ENCODE data around the gene NAE1.
A peak's percentile ranks its signal among the peaks of the same experiment; 100 is the strongest.
"Not testable (repeated sequence)": the region's sequence is repeated elsewhere in the genome, so short reads cannot be mapped to it uniquely, and the experiment has no call there.

Gene NAE1

DNA sequence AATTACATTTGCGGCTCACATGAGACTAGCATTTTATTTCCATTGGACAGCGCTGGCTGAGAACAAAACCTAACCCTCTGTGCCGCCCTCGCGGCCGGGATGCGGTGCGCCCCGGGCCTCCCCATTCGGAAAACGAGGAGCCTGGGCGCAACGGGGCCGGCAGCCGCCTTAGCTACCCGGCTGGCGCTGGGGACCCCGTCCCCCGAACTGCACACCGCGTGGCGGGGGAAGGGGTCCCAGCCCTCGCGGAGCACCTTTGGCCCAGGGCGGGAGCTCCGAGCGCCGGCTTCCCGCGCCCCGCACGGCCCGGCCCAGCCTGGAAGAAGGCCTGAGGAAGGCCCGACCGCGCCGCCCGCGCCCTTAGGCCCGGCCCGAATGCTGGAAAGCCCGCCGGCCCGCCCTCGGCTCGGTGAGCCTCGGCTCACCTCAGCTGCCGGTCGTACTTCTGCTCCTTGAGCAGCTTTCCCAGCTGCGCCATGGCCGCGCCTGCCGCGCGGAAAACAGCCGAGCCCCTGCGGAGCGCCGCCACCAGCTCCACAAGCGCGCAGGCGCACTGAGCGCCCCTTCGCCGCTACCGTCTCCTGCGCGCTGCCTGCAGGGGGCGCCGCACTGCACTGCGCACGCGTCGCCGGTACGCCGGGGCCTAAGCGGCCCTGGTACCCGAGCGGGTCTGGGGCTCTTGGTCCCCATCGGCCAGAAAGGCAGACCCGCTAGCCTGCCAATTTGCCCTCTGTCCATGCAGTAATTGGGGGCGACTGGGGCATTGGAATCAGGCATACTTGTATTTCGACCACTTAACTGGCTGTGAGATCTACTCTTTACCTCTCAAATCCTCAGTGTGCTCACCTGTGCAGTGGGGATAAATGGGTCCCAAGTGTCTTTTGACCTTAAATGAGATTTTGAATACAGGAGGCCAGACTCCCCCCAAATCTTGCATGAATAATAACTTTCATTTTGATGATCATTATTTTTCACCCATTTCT lies at the start of gene NAE1:
Gene NAE1, minus strand, starts transcription at position 555 of the 983 bp plus-strand sequence. Its CDS starts 77 bp downstream, at position 478.
- H3K27me3 ChIP-seq (ENCODE audit: control insufficient read depth, insufficient read depth, low read length) = peaks cover 4% of the 10 kb centered on the region; the same call in 1 of the 2 replicates
- no peaks in the 10 kb centered on the region for H3K9me3 ChIP-seq (ENCODE audit: control insufficient read depth, insufficient read depth, low read length)
- peak within 1 kb of the TSS; percentile 96 for H3K9ac ChIP-seq (ENCODE audit: low read depth, low read length)
- peaks cover 10% of the 10 kb centered on the region; the same call in 1 of the 2 replicates for H3K4me1 ChIP-seq (ENCODE audit: control insufficient read depth, insufficient read depth, low read length)
- H3K36me3 ChIP-seq (ENCODE audit: control insufficient read depth, insufficient read depth, low read length) = peaks cover 23% of the 10 kb centered on the region
- H3K4me3 ChIP-seq (ENCODE audit: low read depth, low read length) = peak within 1 kb of the TSS; percentile 96
- H3K27ac ChIP-seq (ENCODE audit: low read depth, low read length) = peak within 1 kb of the TSS; percentile 87

DNA sequence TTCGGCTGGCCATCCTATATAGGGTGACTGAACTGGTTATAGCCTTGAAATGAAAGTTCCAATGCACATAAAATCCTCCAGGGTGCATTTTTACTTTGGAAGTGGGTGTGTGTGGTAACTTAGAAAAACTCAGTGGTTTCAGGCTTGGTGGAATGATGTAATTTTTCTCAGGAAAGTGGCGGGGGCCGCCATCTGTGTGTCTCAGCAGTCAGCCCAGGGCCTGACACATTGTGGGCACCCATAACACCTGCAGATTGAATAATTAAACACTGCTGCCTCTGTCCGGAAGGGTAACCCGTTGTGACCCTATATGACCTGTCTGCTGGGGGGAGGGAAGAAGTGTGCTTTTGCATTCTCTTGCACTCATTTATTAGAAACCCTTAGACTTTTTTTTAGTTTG lies 47.3 kb upstream of the NAE1 start:
- Histone ChIP-seq H3K9ac (ENCODE audit: low read depth, low read length) (no peak overlapping the region), H3K27me3 (ENCODE audit: control insufficient read depth, insufficient read depth, low read length) (peaks cover 4% of the 10 kb centered on the region; the same call in 1 of the 2 replicates), H3K4me3 (ENCODE audit: low read depth, low read length) (no peak overlapping the region), H3K36me3 (ENCODE audit: control insufficient read depth, insufficient read depth, low read length) (no peaks in the 10 kb centered on the region), H3K4me1 (ENCODE audit: control insufficient read depth, insufficient read depth, low read length) (0 out of 2 replicates have a peak, but pooled peaks cover 4% of the 10 kb centered on the region), H3K9me3 (ENCODE audit: control insufficient read depth, insufficient read depth, low read length) (no peaks in the 10 kb centered on the region), H3K27ac (ENCODE audit: low read depth, low read length) (no peak overlapping the region)

DNA sequence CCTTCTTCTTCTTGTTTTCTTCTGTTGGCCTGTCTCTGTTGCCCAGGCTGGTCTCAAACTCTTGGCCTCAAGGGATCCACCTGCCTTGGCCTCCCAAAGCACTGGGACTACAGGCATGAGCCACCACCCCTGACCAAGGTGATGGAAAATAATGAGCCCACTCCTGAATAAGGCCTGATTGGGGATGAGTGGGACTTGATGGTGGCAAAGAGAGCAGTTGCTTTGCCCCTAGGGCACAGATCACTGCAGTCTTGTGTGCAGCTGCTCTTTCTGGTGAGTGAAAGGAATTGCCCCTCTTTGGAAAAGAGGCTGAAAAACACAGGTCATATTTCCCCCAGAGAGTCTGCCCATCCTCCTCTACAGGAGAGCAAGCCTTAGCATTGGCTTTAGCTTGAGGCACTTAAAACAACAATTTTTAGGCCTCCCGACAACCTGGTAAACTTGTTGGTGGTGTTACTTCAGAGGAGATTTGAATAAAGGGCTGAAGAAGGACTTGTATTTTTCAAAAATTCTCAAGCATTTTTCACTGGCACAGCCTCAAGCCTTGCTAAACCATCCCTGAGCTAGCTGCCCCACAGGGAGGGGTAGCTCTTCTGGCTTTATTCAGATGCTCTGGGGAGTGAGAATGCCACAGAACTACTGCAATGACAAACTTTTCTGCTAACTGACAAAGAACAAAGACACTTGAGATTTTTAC lies 43.5 kb upstream of the NAE1 start:
- H3K36me3 ChIP-seq (ENCODE audit: control insufficient read depth, insufficient read depth, low read length) = no peaks in the 10 kb centered on the region
- no peak overlapping the region for H3K9ac ChIP-seq (ENCODE audit: low read depth, low read length)
- H3K4me3 ChIP-seq (ENCODE audit: low read depth, low read length) = no peak overlapping the region
- H3K27ac ChIP-seq (ENCODE audit: low read depth, low read length) = peak overlapping the region; percentile 33
- 0 out of 2 replicates have a peak, but pooled peaks cover 4% of the 10 kb centered on the region for H3K4me1 ChIP-seq (ENCODE audit: control insufficient read depth, insufficient read depth, low read length)
- no peaks in the 10 kb centered on the region; the same call in 1 of the 2 replicates for H3K27me3 ChIP-seq (ENCODE audit: control insufficient read depth, insufficient read depth, low read length)
- no peaks in the 10 kb centered on the region for H3K9me3 ChIP-seq (ENCODE audit: control insufficient read depth, insufficient read depth, low read length)

DNA sequence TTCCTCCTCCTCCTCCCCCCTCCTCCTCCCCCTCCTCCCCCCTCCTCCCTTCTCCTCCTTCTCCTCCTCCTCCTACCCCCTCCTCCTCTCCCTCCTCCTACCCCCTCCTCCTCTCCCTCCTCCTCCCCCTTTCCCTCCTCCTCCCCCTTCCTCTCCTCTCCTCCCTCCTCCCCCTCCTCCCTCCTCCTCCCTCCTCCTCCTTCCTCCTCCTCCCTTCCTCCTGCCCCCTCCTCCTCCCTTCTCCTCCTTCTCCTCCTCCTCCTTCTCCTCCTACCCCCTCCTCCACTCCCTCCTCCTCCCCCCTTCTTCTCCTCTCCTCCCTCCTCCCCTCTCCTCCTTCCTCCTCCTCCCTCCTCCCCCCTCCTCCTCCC lies 42.9 kb upstream of the NAE1 start:
- Histone ChIP-seq H3K9me3 (ENCODE audit: control insufficient read depth, insufficient read depth, low read length) (no peaks in the 10 kb centered on the region), H3K4me1 (ENCODE audit: control insufficient read depth, insufficient read depth, low read length) (0 out of 2 replicates have a peak, but pooled peaks cover 4% of the 10 kb centered on the region), H3K36me3 (ENCODE audit: control insufficient read depth, insufficient read depth, low read length) (no peaks in the 10 kb centered on the region), H3K9ac (ENCODE audit: low read depth, low read length) (no peak overlapping the region), H3K4me3 (ENCODE audit: low read depth, low read length) (no peak overlapping the region), H3K27me3 (ENCODE audit: control insufficient read depth, insufficient read depth, low read length) (no peaks in the 10 kb centered on the region; the same call in 1 of the 2 replicates), H3K27ac (ENCODE audit: low read depth, low read length) (no peak overlapping the region)

DNA sequence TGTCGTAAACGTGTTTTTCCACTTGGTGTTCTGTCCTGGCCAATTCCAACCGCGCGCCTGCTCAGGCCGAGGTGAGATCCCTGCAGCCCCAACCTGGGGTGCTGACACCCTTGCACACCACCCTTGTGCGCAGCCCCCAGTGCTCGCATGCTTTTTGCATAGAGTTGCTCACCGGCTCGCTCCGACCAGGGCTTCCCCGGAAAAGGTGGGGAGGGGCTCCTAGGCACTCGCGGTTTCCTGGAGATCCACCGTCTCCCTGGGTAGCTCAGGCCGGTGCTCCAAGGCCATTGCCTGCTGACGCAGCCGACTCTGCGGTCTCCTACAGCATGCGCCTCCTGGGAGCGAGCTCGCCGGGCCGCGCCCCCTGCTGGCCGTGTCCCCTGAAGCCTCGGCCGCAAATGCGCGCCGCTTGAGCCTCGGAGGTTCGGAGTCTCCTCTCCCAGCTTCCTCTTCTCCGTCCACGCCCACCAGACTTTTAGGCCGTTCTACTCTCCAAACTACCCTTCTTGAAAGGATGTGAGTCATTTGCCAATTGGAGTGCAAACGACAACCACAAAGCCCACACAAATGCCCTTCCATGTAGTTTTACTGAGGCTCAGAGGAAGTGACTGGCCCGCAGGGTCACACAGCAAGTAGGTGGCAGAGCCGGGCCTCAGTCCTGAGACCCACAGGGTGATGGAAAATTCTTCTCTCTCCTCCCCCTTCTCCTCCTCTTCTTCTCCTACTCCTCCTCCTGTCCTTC lies 42.3 kb upstream of the NAE1 start:
- Histone ChIP-seq H3K36me3 (ENCODE audit: control insufficient read depth, insufficient read depth, low read length) (no peaks in the 10 kb centered on the region), H3K27ac (ENCODE audit: low read depth, low read length) (peak overlapping the region; percentile 65), H3K9me3 (ENCODE audit: control insufficient read depth, insufficient read depth, low read length) (no peaks in the 10 kb centered on the region), H3K4me1 (ENCODE audit: control insufficient read depth, insufficient read depth, low read length) (0 out of 2 replicates have a peak, but pooled peaks cover 4% of the 10 kb centered on the region), H3K4me3 (ENCODE audit: low read depth, low read length) (peak overlapping the region; percentile 57), H3K9ac (ENCODE audit: low read depth, low read length) (peak overlapping the region; percentile 21; the same call in 1 of the 2 replicates), H3K27me3 (ENCODE audit: control insufficient read depth, insufficient read depth, low read length) (no peaks in the 10 kb centered on the region)

DNA sequence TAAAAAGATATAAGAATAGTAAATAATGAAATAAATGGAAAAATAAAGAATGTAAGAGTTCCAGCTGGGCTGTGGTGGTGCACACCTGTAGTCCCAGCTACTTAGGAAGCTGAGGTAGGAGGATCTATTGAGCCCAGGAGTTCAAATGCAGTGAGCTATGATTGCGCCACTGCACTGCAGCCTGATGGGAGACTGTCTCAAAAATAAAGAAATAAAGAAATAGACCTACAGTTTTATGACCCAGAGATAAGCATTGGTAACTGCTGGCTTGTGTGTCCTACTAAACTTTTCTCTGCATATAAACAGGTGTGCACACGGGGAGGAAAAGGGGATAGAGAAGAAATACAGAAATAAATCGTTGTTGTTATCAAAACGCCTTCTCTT lies 41.8 kb upstream of the NAE1 start:
- no peak overlapping the region for H3K9ac ChIP-seq (ENCODE audit: low read depth, low read length)
- H3K36me3 ChIP-seq (ENCODE audit: control insufficient read depth, insufficient read depth, low read length) = no peaks in the 10 kb centered on the region
- 0 out of 2 replicates have a peak, but pooled peaks cover 4% of the 10 kb centered on the region for H3K4me1 ChIP-seq (ENCODE audit: control insufficient read depth, insufficient read depth, low read length)
- H3K4me3 ChIP-seq (ENCODE audit: low read depth, low read length) = peak overlapping the region; percentile 57
- H3K27me3 ChIP-seq (ENCODE audit: control insufficient read depth, insufficient read depth, low read length) = no peaks in the 10 kb centered on the region
- no peak overlapping the region for H3K27ac ChIP-seq (ENCODE audit: low read depth, low read length)
- no peaks in the 10 kb centered on the region for H3K9me3 ChIP-seq (ENCODE audit: control insufficient read depth, insufficient read depth, low read length)

DNA sequence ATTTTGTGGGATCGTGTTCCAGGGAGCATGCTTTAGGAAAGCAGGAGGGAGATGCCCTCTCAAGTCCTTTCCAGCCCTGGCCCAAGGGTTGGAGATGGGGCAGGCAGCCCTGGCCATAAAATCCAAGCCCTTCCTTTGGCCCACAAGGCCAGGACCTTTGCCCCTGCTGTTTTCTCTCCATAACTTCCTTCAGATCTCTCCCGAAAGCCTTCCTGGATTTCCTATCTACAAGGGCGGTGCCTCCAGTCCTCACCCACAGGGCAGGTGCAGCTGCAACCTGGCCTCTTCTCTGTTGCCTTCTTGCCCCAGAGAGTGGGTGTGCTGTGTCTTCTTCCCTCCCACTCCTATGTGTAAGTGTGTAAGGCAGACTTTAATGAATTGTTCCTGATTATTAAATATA lies 41.1 kb upstream of the NAE1 start:
- Histone ChIP-seq H3K4me3 (ENCODE audit: low read depth, low read length) (no peak overlapping the region), H3K9ac (ENCODE audit: low read depth, low read length) (no peak overlapping the region), H3K4me1 (ENCODE audit: control insufficient read depth, insufficient read depth, low read length) (0 out of 2 replicates have a peak, but pooled peaks cover 4% of the 10 kb centered on the region), H3K27me3 (ENCODE audit: control insufficient read depth, insufficient read depth, low read length) (no peaks in the 10 kb centered on the region), H3K9me3 (ENCODE audit: control insufficient read depth, insufficient read depth, low read length) (no peaks in the 10 kb centered on the region), H3K27ac (ENCODE audit: low read depth, low read length) (no peak overlapping the region), H3K36me3 (ENCODE audit: control insufficient read depth, insufficient read depth, low read length) (no peaks in the 10 kb centered on the region)

DNA sequence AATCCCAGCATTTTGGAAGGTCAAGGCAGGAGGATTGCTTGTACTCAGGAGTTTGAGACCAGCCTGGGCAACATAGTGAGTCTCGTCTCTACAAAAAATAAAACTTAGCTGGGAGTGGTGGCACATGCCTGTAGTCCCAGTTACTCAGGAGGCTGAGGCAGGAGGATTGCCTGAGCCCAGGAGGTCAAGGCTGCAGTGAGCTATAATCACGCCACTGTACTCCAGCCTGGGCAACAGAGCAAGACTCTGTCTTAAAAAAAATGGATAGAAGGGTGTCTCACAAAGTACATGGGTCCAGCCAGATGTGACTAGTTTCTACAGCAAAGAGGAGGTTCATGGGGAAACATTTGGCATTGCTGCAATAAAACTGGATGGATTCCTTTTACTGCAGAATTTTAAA lies 40.6 kb upstream of the NAE1 start:
- H3K27ac ChIP-seq (ENCODE audit: low read depth, low read length); H3K9me3 ChIP-seq (ENCODE audit: control insufficient read depth, insufficient read depth, low read length); H3K9ac ChIP-seq (ENCODE audit: low read depth, low read length); H3K36me3 ChIP-seq (ENCODE audit: control insufficient read depth, insufficient read depth, low read length); H3K27me3 ChIP-seq (ENCODE audit: control insufficient read depth, insufficient read depth, low read length); H3K4me3 ChIP-seq (ENCODE audit: low read depth, low read length); H3K4me1 ChIP-seq (ENCODE audit: control insufficient read depth, insufficient read depth, low read length): not testable (repeated sequence)

DNA sequence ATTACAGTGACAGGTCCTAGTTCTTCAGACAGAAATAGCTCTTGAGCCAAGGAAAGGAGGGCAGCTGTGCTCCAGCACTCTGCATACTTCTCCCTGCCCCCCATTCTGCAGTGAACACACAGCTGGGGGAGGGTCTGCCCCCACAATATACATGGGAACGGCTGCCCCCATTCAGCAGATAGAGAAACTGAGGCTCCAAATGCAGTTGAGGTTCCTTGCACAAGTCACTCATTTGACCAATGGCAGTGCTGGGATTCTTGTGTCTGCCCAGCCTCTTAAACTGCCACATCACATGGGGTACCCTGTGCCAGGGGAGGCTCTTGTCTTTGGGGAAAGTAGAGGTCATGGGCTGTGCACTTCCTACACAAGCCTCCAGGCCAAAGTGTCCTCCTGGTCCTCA lies 38.6 kb upstream of the NAE1 start:
- 0 out of 2 replicates have a peak, but pooled peaks cover 4% of the 10 kb centered on the region for H3K4me1 ChIP-seq (ENCODE audit: control insufficient read depth, insufficient read depth, low read length)
- no peaks in the 10 kb centered on the region for H3K9me3 ChIP-seq (ENCODE audit: control insufficient read depth, insufficient read depth, low read length)
- no peak overlapping the region for H3K4me3 ChIP-seq (ENCODE audit: low read depth, low read length)
- no peaks in the 10 kb centered on the region for H3K27me3 ChIP-seq (ENCODE audit: control insufficient read depth, insufficient read depth, low read length)
- no peaks in the 10 kb centered on the region for H3K36me3 ChIP-seq (ENCODE audit: control insufficient read depth, insufficient read depth, low read length)
- no peak overlapping the region for H3K27ac ChIP-seq (ENCODE audit: low read depth, low read length)
- H3K9ac ChIP-seq (ENCODE audit: low read depth, low read length) = no peak overlapping the region

DNA sequence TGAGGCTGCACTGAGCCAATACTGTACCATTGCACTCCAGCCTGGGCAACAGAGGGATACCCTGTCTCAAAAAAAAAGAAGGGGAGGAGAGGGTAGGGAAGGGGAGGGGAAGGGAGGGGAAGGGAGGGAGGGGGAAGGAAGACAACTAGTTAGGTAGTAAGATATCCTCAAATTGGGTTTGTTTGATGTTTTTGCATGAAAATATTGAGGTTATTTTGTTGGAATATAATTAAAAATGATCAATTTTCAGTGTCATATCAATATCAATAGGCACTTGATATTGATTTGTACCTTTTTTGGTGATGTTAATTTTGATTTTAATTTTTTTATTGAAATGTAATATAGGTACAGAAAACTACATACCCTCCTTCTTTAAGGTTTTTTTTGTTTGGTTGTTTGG lies 32.9 kb upstream of the NAE1 start:
- Histone ChIP-seq H3K9me3 (ENCODE audit: control insufficient read depth, insufficient read depth, low read length) (no peaks in the 10 kb centered on the region), H3K9ac (ENCODE audit: low read depth, low read length) (no peak overlapping the region), H3K4me1 (ENCODE audit: control insufficient read depth, insufficient read depth, low read length) (no peaks in the 10 kb centered on the region), H3K27me3 (ENCODE audit: control insufficient read depth, insufficient read depth, low read length) (no peaks in the 10 kb centered on the region), H3K4me3 (ENCODE audit: low read depth, low read length) (no peak overlapping the region), H3K36me3 (ENCODE audit: control insufficient read depth, insufficient read depth, low read length) (no peaks in the 10 kb centered on the region), H3K27ac (ENCODE audit: low read depth, low read length) (no peak overlapping the region)
